K562 (cell line): Measurements from ENCODE around the gene PDK1. TPM values are rescaled to one million over a fixed set of nuclear protein-coding genes. Genes with fewer than 3 reads are reported as not detected.

ENCODE experiments used
- BCOR ChIP-seq: fragments of 450-650 bp; IDR thresholded peaks from 2 replicates; pipeline ENCODE4 v1.6.1; 2016
- ETV6 ChIP-seq, 3 experiments: fragments of 150-350 bp in 1 of 3; sonication (generic) in 1 of 3; formaldehyde crosslinking in 1 of 3; IDR thresholded peaks; 2 replicates each; pipeline versions ENCODE4 v1.6.1 to v1.8.0; 2014 to 2022; ENCODE audit warnings: borderline replicate concordance in 2 of 3, low read depth in 2 of 3, antibody characterized with exemption in 1 of 3, low read length in 1 of 3, mild to moderate bottlenecking in 1 of 3, missing genetic modification reagents in 1 of 3
- EZH2 ChIP-seq: IDR thresholded peaks from 2 replicates; pipeline ENCODE4 v1.6.1; 2012; ENCODE audit warnings: low read depth, mild to moderate bottlenecking, inconsistent platforms, low read length, borderline replicate concordance
- FOXJ3 ChIP-seq: sonication (generic); formaldehyde crosslinking; IDR thresholded peaks from 2 replicates; pipeline ENCODE4 v1.4.0; 2020; ENCODE audit warnings: mild to moderate bottlenecking, missing genetic modification reagents
- GATA2 ChIP-seq: sonication (generic); formaldehyde crosslinking; IDR thresholded peaks from 2 replicates; pipeline ENCODE4 v1.4.0; 2020; ENCODE audit warnings: mild to moderate bottlenecking, missing genetic modification reagents
- GATAD2B ChIP-seq: fragments of 450-650 bp; IDR thresholded peaks from 2 replicates; pipeline ENCODE4 v1.6.1; 2017; ENCODE audit warnings: mild to moderate bottlenecking, borderline replicate concordance
- HMGN3 ChIP-seq: IDR thresholded peaks from 2 replicates; pipeline ENCODE4 v1.6.1; 2011; ENCODE audit warnings: borderline replicate concordance, low read depth, mild to moderate bottlenecking, mixed read lengths, low read length; ENCODE audit not compliant: insufficient read length; ENCODE audit errors: extremely low read depth
- MCM3 ChIP-seq: fragments of 450-650 bp; IDR thresholded peaks from 2 replicates; pipeline ENCODE4 v1.6.1; 2016
- RAD51 ChIP-seq: fragments of 450-650 bp; IDR thresholded peaks from 2 replicates; pipeline ENCODE4 v1.7.1; 2016; ENCODE audit warnings: low read depth, mild to moderate bottlenecking, borderline replicate concordance
- SRSF7 ChIP-seq: fragments of 200-400 bp; formaldehyde crosslinking; optimal IDR thresholded peaks from 2 replicates; pipeline ENCODE3; 2017; ENCODE audit warnings: mild to moderate bottlenecking, low read depth, low read length
- THRAP3 ChIP-seq: fragments of 450-650 bp; IDR thresholded peaks from 2 replicates; pipeline ENCODE4 v1.6.1; 2016; ENCODE audit warnings: mild to moderate bottlenecking, inconsistent platforms, borderline replicate concordance
- U2AF1 ChIP-seq: fragments of 200-400 bp; formaldehyde crosslinking; optimal IDR thresholded peaks from 2 replicates; pipeline ENCODE3; 2017; ENCODE audit warnings: mild to moderate bottlenecking, low read depth, low read length, moderate library complexity
- ZFP30 ChIP-seq: fragments of 250-450 bp; sonication (Bioruptor Pico); IDR thresholded peaks from 2 replicates; pipeline ENCODE4 v1.8.0; 2022; ENCODE audit warnings: moderate library complexity, mild to moderate bottlenecking, inconsistent platforms, borderline replicate concordance
- ZNF263 ChIP-seq: sonication (generic); formaldehyde crosslinking; IDR thresholded peaks from 2 replicates; pipeline ENCODE4 v1.8.0; 2022; ENCODE audit warnings: mild to moderate bottlenecking, missing genetic modification reagents, borderline replicate concordance
- polyA plus RNA-seq, 8 experiments: library from polyadenylated mRNA; depleted of rRNA in 4 of 8; stranded (reverse) in 5 of 8; unstranded in 3 of 8; fragments of >200 nt; fragmentation: Nextera tagmentation in 2 of 8; fragmentation: Illumina TruSeq in 1 of 8; extraction: Ambion mirVana in 2 of 8; extraction: Trizol in 1 of 8; gene quantifications; 2 replicates each; pipeline versions ENCODE4 v1.2.1 to v1.2.3, GENCODE V29; 2011 to 2014; ENCODE audit warnings: inconsistent platforms in 1 of 8, missing spikeins in 1 of 8
- total RNA-seq, 7 experiments: library from RNA; depleted of rRNA in 6 of 7; stranded (reverse); fragments of >200 nt in 6 of 7; fragmentation: Illumina TruSeq in 2 of 7; extraction: Trizol in 2 of 7; gene quantifications; 2 replicates each; pipeline versions ENCODE4 v1.2.1 to v1.2.3, GENCODE V29; 2011 to 2021; ENCODE audit warnings: low replicate concordance in 1 of 7
- TF ChIP-seq, protein P1 (sequence below): sonication (generic); formaldehyde crosslinking; IDR thresholded peaks from 2 replicates; pipeline ENCODE4 v1.8.0; 2022; ENCODE audit warnings: missing genetic modification reagents, mild to moderate bottlenecking, moderate library complexity, borderline replicate concordance
- TF ChIP-seq, protein P2 (sequence below), 2 experiments: fragments of 450-650 bp in 1 of 2; sonication (generic) in 1 of 2; formaldehyde crosslinking in 1 of 2; IDR thresholded peaks in 1 of 2; conservative IDR thresholded peaks in 1 of 2; 2 replicates each; pipeline versions ENCODE4 v1.6.1 to v1.8.1; 2016 to 2023; ENCODE audit warnings: mild to moderate bottlenecking in 2 of 2, moderate library complexity in 2 of 2, inconsistent platforms in 1 of 2, missing genetic modification reagents in 1 of 2
- TF ChIP-seq, protein P3 (sequence below): fragments of 250-450 bp; sonication (Bioruptor Pico); IDR thresholded peaks from 2 replicates; pipeline ENCODE4 v1.5.0; 2021; ENCODE audit warnings: mild to moderate bottlenecking, moderate library complexity
- TF ChIP-seq, protein P4 (sequence below), 2 experiments: IDR thresholded peaks; 2 replicates each; pipeline ENCODE4 v1.6.1; 2011; ENCODE audit warnings: borderline replicate concordance in 1 of 2, control low read depth in 1 of 2, low read depth in 1 of 2, low read length in 1 of 2, mild to moderate bottlenecking in 1 of 2, mixed read lengths in 1 of 2, moderate library complexity in 1 of 2; ENCODE audit not compliant: insufficient read depth in 1 of 2, insufficient read length in 1 of 2, poor library complexity in 1 of 2, severe bottlenecking in 1 of 2; ENCODE audit errors: extremely low read depth in 1 of 2
- TF ChIP-seq, protein P5 (sequence below): fragments of 250-450 bp; sonication (Bioruptor Pico); IDR thresholded peaks from 2 replicates; pipeline ENCODE4 v1.8.0; 2022; ENCODE audit warnings: moderate library complexity, mild to moderate bottlenecking, inconsistent platforms

Gene PDK1
- total and polyA plus RNA-seq, 9 of the 15 experiments (the other 6 are each of a cell fraction or from before 2014, with no cell fraction given), result 3.5 to 176 (median 13.9) TPM

DNA sequence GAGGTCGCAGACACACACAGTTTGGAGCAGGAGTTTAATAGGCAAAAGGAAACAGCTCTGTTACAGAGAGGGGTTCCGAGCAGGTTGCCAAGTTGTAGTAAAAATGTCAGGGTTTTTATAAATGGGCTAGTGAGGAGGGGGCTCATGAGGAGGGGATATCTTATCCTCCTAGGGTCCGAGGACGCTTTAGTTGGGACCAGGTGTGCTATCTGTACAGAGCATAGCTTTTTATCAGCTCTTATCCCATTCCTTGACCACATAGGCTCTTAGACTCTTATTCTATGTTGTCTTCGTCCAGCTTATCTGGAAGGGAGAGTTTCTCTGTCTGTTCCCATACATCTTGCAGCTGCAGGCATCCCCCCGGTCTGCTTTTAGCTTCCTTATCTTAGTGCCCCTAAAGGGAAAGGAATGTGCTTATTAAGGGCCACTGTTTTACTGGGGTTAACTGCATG is 44.7 kb downstream of the PDK1 start (continued):
- peak; percentile 74; the same call in 1 of the 2 replicates for TF ChIP-seq GATAD2B
- no peak for TF ChIP-seq SRSF7
- TF ChIP-seq RAD51, result no peak
- peak; percentile 85 for TF ChIP-seq BCOR
- peak; percentile 95 for TF ChIP-seq GATA2 (CRISPR knock-in tag)
- TF ChIP-seq, protein P1, sequence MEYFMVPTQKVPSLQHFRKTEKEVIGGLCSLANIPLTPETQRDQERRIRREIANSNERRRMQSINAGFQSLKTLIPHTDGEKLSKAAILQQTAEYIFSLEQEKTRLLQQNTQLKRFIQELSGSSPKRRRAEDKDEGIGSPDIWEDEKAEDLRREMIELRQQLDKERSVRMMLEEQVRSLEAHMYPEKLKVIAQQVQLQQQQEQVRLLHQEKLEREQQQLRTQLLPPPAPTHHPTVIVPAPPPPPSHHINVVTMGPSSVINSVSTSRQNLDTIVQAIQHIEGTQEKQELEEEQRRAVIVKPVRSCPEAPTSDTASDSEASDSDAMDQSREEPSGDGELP (CRISPR knock-in tag), result no peak
- TF ChIP-seq, protein P2, sequence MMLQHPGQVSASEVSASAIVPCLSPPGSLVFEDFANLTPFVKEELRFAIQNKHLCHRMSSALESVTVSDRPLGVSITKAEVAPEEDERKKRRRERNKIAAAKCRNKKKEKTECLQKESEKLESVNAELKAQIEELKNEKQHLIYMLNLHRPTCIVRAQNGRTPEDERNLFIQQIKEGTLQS (IDR thresholded peaks at IDR 0.05), result no peak
- TF ChIP-seq, protein P2 (CRISPR knock-in tag; conservative IDR thresholded peaks at IDR 0.05), result no peak
- TF ChIP-seq ETV6 (IDR thresholded peaks at IDR 0.05; ENCODE audit: borderline replicate concordance in 1 of 2, low read depth in 2 of 2, low read length in 1 of 2), result 0 out of 4 replicates have a peak, but pooled peaks of 1 of the 2 experiments have one; percentile 51
- TF ChIP-seq ETV6 (CRISPR knock-in tag; IDR thresholded peaks at IDR 0.05; ENCODE audit: borderline replicate concordance), result no peak
- peak; percentile 41 for TF ChIP-seq HMGN3
- TF ChIP-seq THRAP3, result no peak
- no peak for TF ChIP-seq ZNF263
- TF ChIP-seq, protein P3, sequence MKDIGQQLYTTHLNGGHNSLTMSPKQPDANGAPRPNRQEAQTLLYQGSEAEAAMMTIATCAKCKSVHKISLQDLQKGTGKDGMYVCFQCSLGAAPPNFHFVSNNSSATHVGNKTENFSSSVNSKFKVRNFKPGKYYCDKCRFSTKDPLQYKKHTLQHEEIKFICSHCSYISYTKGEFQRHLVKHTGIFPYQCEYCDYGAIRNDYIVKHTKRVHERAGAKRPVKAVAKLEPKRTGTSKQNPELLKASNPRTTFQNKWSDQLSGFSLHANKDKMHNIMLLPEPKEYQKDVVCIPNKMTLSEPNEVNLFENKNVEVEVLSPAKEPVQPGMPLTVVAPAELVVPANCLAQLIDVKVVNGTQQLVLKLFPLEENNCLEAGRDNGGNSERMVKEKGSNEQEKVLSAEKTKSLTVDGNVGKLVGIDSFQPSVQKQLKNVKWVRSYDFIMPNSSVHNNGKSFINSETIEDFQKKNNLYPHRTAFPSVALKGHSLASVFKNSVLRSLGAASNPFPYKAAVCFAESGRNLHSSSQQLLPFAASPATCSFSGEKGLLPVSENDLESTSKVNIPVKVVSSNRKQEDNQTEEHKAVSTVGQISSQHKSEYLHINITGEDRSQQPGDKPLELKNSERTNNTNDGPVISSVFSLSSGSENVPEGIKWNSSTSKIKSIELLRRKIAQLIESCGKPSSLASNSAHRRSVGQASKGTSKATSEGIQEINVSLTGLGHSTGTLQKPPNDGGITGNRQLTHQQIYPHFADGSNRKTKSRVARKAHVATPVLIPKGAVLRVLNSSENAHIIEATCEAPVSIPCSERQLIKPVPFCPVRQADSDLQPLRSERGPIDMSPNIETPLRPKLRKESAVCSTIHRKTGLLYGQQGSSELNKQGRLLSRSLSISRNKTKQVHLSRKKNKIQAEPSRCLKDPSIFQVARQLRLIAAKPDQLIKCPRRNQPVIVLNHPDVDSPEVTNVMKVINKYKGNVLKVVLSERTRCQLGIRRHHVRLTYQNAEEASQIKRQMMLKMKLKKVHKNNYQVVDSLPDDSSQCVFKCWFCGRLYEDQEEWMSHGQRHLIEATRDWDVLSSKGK, result no peak
- no peak for TF ChIP-seq FOXJ3
- no peak for TF ChIP-seq EZH2
- TF ChIP-seq MCM3, result no peak
- TF ChIP-seq, protein P4, sequence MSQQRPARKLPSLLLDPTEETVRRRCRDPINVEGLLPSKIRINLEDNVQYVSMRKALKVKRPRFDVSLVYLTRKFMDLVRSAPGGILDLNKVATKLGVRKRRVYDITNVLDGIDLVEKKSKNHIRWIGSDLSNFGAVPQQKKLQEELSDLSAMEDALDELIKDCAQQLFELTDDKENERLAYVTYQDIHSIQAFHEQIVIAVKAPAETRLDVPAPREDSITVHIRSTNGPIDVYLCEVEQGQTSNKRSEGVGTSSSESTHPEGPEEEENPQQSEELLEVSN (IDR thresholded peaks at IDR 0.05; ENCODE audit: borderline replicate concordance in 1 of 2, extremely low read depth in 1 of 2, insufficient read depth in 1 of 2, insufficient read length in 1 of 2, low read depth in 1 of 2, low read length in 1 of 2, poor library complexity in 1 of 2, severe bottlenecking in 1 of 2), result no peak
- TF ChIP-seq ZFP30 (CRISPR knock-in tag), result no peak
- TF ChIP-seq U2AF1, result no peak
- TF ChIP-seq, protein P5, sequence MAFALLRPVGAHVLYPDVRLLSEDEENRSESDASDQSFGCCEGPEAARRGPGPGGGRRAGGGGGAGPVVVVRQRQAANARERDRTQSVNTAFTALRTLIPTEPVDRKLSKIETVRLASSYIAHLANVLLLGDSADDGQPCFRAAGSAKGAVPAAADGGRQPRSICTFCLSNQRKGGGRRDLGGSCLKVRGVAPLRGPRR, result no peak
